ENCODE measurements around the gene LDHA.

GRCh38 chr11:18429332-18429731 is 35.0 kb downstream of the LDHA start:
- TF ChIP-seq POLR2A (IDR thresholded peaks at IDR 0.05; ENCODE audit: low read length) = no peak
- TF ChIP-seq GATA1 (IDR thresholded peaks at IDR 0.05; ENCODE audit: low read depth, low read length) = no peak
